Activated T-helper 1 cell treated with Interleukin-2 at 50 U/mL for 16 hours (primary cell): ENCODE results near the gene RND2.

Experiments
- DNase-seq: peaks from one replicate; pipeline ENCODE4 v3.0.0-alpha.2; 2020; ENCODE audit warnings: low read depth

Gene RND2

GRCh38 chr17:43079641-43080302, 54.7 kb downstream of the RND2 start:
- DNase-seq = no peak
